ENCODE measurements around the gene RAB30. TPM values are rescaled to one million over a fixed set of nuclear protein-coding genes. Genes with fewer than 3 reads are reported as not detected.

RAB30 gene
- total RNA-seq, 1 experiment from 2014 or later, result 6.2 TPM

GRCh38 chr11:82986446-82986845, 85.3 kb downstream of the RAB30 start (continued):
- no peak for TF ChIP-seq HMGXB4 (CRISPR knock-in tag; IDR thresholded peaks at IDR 0.05)

- Mint-ChIP-seq H3K36me3 (no peaks in the 10 kb centered on the region), H3K9me3 (no peaks in the 10 kb centered on the region), H3K27me3 (ENCODE audit: low read depth) (no peaks in the 10 kb centered on the region), H3K4me3 (no peak overlapping the region), H3K4me1 (peaks cover 6% of the 10 kb centered on the region; the same call in 1 of the 2 replicates), H3K27ac (no peak overlapping the region)
- TF ChIP-seq ZNF232 (CRISPR knock-in tag; IDR thresholded peaks at IDR 0.05) (no peak), MXD4 (CRISPR knock-in tag; IDR thresholded peaks at IDR 0.05; ENCODE audit: borderline replicate concordance) (no peak), GTF2I (CRISPR knock-in tag; conservative IDR thresholded peaks at IDR 0.05) (no peak), MAX (CRISPR knock-in tag; IDR thresholded peaks at IDR 0.05) (no peak), GABPB1 (CRISPR knock-in tag; IDR thresholded peaks at IDR 0.05) (no peak), ATF1 (CRISPR knock-in tag; IDR thresholded peaks at IDR 0.05) (no peak), RORB (CRISPR knock-in tag; IDR thresholded peaks at IDR 0.05) (no peak), ZNF121 (CRISPR knock-in tag; IDR thresholded peaks at IDR 0.05) (no peak), FOXJ3 (CRISPR knock-in tag; IDR thresholded peaks at IDR 0.05; ENCODE audit: borderline replicate concordance) (no peak), ZNF396 (CRISPR knock-in tag; IDR thresholded peaks at IDR 0.05; ENCODE audit: borderline replicate concordance) (no peak), ZNF281 (CRISPR knock-in tag; IDR thresholded peaks at IDR 0.05) (no peak)
- ChIA-PET CTCF (no interaction called here), POLR2A (no interaction called here)
- DNase-seq (ENCODE audit: low spot score) (no peak), ATAC-seq (no peak)
Observed at GRCh38 chr11:82981852-82982251, 89.8 kb downstream of the RAB30 start.

GRCh38 chr11:82980947-82981346, 90.8 kb downstream of the RAB30 start:
- ATAC-seq, result no peak
- Mint-ChIP-seq H3K4me1 (peaks cover 6% of the 10 kb centered on the region; the same call in 1 of the 2 replicates), H3K9me3 (no peaks in the 10 kb centered on the region), H3K27me3 (ENCODE audit: low read depth) (no peaks in the 10 kb centered on the region), H3K27ac (no peak overlapping the region), H3K4me3 (no peak overlapping the region), H3K36me3 (no peaks in the 10 kb centered on the region)
- ChIA-PET POLR2A (no interaction called here), CTCF (no interaction called here)
- DNase-seq (ENCODE audit: low spot score), result no peak
- no peak for TF ChIP-seq IRF2 (CRISPR knock-in tag; IDR thresholded peaks at IDR 0.05; ENCODE audit: borderline replicate concordance, low read depth)
- TF ChIP-seq KAT7 (CRISPR knock-in tag; IDR thresholded peaks at IDR 0.05; ENCODE audit: borderline replicate concordance), result no peak
- TF ChIP-seq CBFB (CRISPR knock-in tag; IDR thresholded peaks at IDR 0.05; ENCODE audit: low read depth), result no peak
- no peak for TF ChIP-seq STAT6 (CRISPR knock-in tag; conservative IDR thresholded peaks at IDR 0.05; ENCODE audit: low read depth)
- TF ChIP-seq E2F4 (CRISPR knock-in tag; IDR thresholded peaks at IDR 0.05; ENCODE audit: borderline replicate concordance, low read depth), result no peak
- TF ChIP-seq AR (CRISPR knock-in tag; IDR thresholded peaks at IDR 0.05), result no peak
- no peak for TF ChIP-seq EMX1 (CRISPR knock-in tag; IDR thresholded peaks at IDR 0.05)
- no peak for TF ChIP-seq ZNF671 (CRISPR knock-in tag; IDR thresholded peaks at IDR 0.05)
- no peak for TF ChIP-seq ATF3 (CRISPR knock-in tag; conservative IDR thresholded peaks at IDR 0.05)
- no peak for TF ChIP-seq TCF7 (CRISPR knock-in tag; IDR thresholded peaks at IDR 0.05; ENCODE audit: low read depth)
- TF ChIP-seq TP53 (CRISPR knock-in tag; IDR thresholded peaks at IDR 0.05), result no peak

Data from WTC11 (cell line).